ENCODE data around the gene UGT1A5. TPM values are rescaled to one million over a fixed set of nuclear protein-coding genes. Genes with fewer than 3 reads are reported as not detected.

The UGT1A5 gene
- total and polyA plus RNA-seq, 2 of the 8 experiments (the other 6 are each of a cell fraction or from before 2014, with no cell fraction given): not detected

GRCh38 chr2:233779722-233780121, 67.0 kb downstream of the UGT1A5 start (continued):
- TF ChIP-seq CHD7 (IDR thresholded peaks at IDR 0.05; ENCODE audit: insufficient replicate concordance, low read length) (no peak), CBX8 (IDR thresholded peaks at IDR 0.05; ENCODE audit: borderline replicate concordance, low read depth, low read length) (no peak), BRCA1 (IDR thresholded peaks at IDR 0.05; ENCODE audit: low read depth, low read length) (no peak), TCF12 (IDR thresholded peaks at IDR 0.05; ENCODE audit: low read depth, low read length) (no peak), SP1 (IDR thresholded peaks at IDR 0.05; ENCODE audit: low read depth, low read length) (no peak)

Data from H1 (cell line).